ENCODE results near the gene FLT3LG. TPM values are rescaled to one million over a fixed set of nuclear protein-coding genes. Genes with fewer than 3 reads are reported as not detected.

FLT3LG gene
- total and polyA plus RNA-seq, 12 donors = 1.6 to 14.8 (median 3.7) TPM

DNA sequence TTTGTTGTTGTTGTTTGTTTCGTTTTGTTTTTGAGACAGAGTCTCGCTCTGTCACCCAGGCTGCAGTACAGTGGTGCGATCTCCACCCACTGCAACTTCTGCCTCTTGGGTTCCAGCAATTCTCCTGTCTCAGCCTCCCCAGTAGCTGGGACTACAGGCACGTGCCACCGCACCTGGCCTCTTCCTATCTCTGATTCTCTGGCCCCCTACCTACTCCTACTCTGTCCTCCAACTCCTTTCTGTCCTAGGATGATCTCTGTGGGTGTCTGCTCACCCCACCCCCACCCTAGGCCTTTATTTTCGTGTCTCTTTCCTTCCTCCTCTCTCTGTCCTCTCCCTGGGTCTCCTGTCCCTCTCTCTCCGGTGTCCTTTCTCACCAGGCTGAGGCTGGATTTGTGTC, 23.6 kb upstream of the FLT3LG start:
- H3K27me3 ChIP-seq = no peaks in the 10 kb centered on the region
- ATAC-seq = no peak
- H3K27ac ChIP-seq = peak overlapping the region in 1 of 10 donors; percentile 94
- H3K4me1 ChIP-seq = peaks cover 0 to 43% (median 19%) of the 10 kb centered on the region in 9 donors
- TF ChIP-seq, protein P1, sequence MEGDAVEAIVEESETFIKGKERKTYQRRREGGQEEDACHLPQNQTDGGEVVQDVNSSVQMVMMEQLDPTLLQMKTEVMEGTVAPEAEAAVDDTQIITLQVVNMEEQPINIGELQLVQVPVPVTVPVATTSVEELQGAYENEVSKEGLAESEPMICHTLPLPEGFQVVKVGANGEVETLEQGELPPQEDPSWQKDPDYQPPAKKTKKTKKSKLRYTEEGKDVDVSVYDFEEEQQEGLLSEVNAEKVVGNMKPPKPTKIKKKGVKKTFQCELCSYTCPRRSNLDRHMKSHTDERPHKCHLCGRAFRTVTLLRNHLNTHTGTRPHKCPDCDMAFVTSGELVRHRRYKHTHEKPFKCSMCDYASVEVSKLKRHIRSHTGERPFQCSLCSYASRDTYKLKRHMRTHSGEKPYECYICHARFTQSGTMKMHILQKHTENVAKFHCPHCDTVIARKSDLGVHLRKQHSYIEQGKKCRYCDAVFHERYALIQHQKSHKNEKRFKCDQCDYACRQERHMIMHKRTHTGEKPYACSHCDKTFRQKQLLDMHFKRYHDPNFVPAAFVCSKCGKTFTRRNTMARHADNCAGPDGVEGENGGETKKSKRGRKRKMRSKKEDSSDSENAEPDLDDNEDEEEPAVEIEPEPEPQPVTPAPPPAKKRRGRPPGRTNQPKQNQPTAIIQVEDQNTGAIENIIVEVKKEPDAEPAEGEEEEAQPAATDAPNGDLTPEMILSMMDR (IDR thresholded peaks at IDR 0.05) = no peak
- H3K4me3 ChIP-seq = peak overlapping the region in 3 of 10 donors; percentile 61 to 91 (median 76)
- no peak for DNase-seq
- no peaks in the 10 kb centered on the region for H3K9me3 ChIP-seq
- peaks cover 0 to 44% (median 0%) of the 10 kb centered on the region in 9 donors for H3K36me3 ChIP-seq
- WGBS, 2 donors = 83 to 90% methylated on average over 7 of the region's 7 CpGs
- intact Hi-C loops (cut with DNase I) = loop anchor here in 1 of 10 donors (5.0 kb wide), 1 partner anchor 227 kb away; the partner anchor contains the start of gene PRMT1

DNA sequence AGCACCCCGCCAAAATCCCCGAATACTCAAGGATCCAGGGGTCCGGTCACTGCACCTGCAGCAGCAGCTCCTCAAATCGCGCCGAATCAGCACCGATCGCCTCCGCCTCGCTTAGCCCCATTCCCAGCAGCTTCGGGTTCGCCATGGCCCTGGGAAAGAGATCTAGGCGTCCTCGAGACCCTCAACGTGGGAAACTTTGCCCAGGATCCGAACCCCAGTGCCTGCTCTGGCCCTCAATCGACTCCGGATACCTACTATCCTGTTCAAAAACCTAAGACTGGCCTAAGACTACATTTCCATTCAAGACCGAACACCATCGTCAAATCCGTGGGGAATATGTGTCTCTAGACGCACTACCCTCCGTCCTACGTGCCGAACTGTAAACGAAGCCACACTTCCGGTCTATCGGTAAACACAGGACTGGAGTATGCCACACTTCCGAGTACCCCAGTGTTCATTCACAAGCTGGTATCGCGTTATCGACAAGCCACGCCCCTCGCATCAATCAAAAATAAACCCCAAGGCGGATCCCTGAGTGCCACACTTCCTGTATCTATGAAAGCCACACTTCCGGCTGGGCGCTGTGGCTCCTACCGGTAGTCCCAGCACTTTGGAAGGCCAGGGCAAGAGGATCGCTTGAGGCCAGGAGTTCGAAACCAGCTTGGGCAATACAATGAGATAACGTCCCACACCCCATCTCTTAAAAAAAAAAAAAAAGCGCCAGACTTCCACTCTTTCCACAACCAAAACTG, 22.4 kb upstream of the FLT3LG start, which contains the start of gene PIH1D1:
Gene PIH1D1 (minus strand): TSS at position 385 of the 752 bp plus-strand sequence. CDS start 240 bp downstream, at position 145.
- WGBS, 2 donors = 1 to 5% methylated on average over 42 of the region's 42 CpGs
- Histone ChIP-seq H3K4me3 (peak within 1 kb of the TSS; percentile 40 to 91 (median 64)), H3K4me1 (peaks cover 0 to 53% (median 21%) of the 10 kb centered on the region in 9 donors), H3K9me3 (no peaks in the 10 kb centered on the region), H3K27me3 (no peaks in the 10 kb centered on the region), H3K27ac (peak within 1 kb of the TSS; percentile 85 to 96 (median 92)), H3K36me3 (peaks cover 0 to 36% (median 0%) of the 10 kb centered on the region in 9 donors)
- intact Hi-C loops (cut with DNase I) = loop anchor here in 1 of 10 donors (5.0 kb wide), 1 partner anchor 226 kb away; the partner anchor contains the start of gene PRMT1
- TF ChIP-seq, protein P1 (IDR thresholded peaks at IDR 0.05) = peak in 3 of 9 donors; percentile 10 to 33 (median 10)
- DNase-seq = peak; percentile 91 to 99
- peak; percentile 55 to 86 (median 84) for ATAC-seq

DNA sequence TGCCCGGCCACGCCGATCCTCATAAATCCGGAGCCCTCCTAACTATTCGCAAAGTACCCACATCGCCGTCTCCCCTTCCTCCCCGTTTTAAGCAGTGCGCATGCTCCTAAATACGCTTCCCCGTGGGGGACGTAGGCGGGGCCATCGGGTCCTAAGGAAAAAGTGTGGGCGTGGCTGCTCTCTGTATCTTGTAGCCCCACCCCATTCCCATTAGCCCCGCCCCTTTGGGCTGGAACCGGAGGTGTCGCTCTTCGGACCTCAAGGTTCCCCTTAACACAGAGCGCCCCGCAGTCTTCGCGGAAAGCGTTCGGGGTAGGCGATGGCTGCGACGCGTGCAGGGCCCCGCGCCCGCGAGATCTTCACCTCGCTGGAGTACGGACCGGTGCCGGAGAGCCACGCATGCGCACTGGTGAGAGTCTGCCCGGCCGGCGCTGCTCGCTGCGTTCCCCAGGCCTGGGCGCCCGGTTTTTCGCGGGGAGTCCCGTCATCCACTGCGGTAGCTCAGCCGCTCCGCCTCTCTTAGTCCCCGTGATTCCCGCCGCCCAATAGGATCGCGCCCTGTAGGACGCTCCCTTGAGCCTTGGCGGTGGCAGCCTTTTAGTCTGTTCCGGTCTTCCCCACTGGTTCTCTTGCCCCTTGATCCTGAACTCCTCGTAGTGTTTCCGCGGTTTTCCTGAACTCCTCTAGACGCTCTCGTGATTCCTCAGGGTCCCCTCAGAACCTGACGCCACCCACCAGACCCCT, 20.8 kb upstream of the FLT3LG start, which contains the start of gene ALDH16A1:
Gene ALDH16A1 (plus strand): TSS at position 213 of the 744 bp plus-strand sequence. CDS start 107 bp downstream, at position 320.
- TF ChIP-seq, protein P1 (IDR thresholded peaks at IDR 0.05) = peak in 2 of 9 donors; percentile 2 to 20
- Histone ChIP-seq H3K4me3 (peak within 1 kb of the TSS; percentile 33 to 91 (median 63)), H3K9me3 (no peaks in the 10 kb centered on the region), H3K27ac (peak within 1 kb of the TSS; percentile 85 to 96 (median 92)), H3K4me1 (peaks cover 0 to 63% (median 36%) of the 10 kb centered on the region in 9 donors), H3K36me3 (peaks cover 0 to 20% (median 0%) of the 10 kb centered on the region in 9 donors), H3K27me3 (no peaks in the 10 kb centered on the region)
- intact Hi-C loops (cut with DNase I) = loop anchor here in 1 of 10 donors (5.0 kb wide), 1 partner anchor 224 kb away; the partner anchor contains the start of gene PRMT1
- WGBS, 2 donors = 0% methylated on average over 66 of the region's 66 CpGs
- DNase-seq = peak; percentile 97
- peak; percentile 91 to 95 (median 94) for ATAC-seq
